NCI-H345 treated with DMSO at 0.1 percent for 48 hours (cell line): Measurements from ENCODE around the gene SACS.
"Not testable (repeated sequence)": the region's sequence is repeated elsewhere in the genome, so short reads cannot be mapped to it uniquely, and the experiment has no call there.

Source experiments
- DNase-seq: peaks from one replicate; lab custom pipeline; 2025; ENCODE audit not compliant: unreplicated experiment; lab: John Stamatoyannopoulos, UW

Gene SACS

DNA sequence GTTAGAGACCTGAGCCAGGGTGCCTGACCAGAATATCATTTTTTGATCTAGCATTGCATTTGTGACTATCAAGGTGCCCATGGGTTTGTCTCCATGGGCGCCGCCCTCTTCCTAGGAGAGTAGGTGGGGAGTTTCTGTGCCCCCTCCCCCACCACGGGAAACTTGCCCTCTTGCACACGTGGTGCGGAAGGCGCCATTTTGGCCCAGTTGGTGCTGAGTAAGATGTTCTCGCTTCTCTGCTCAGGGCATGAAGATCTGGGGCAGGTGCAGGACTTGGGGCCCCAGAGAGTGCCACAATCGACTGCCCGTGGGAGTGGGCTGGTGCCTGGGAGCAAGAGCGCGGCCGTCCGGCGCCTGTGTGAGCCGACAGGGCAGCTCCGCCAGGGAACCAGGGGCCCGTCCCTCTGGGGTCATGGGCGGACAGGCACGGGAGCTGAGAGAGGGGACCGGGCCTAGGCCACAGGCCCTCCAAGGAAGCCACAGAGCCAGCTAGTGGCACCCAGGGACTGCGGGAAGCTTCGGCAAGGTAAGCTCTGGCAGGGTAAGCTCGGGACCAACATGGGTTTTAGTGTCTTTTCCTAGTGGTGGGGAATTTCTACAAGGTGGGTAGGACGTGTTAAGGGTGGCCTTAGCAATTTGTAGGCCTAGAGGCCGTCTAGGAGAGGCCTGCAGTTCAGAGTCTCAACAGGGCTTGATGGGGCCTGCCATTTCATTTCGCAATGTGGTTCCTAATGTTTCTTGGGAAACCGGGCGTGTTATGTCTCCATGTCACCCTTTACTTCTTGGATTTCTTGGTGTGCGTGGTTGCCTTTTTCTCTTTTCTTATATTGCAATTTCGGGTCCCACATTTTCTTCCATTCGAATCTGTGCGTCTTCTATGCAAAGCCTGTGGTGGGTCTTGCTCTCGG is 14.5 kb downstream of the SACS start:
- no peak for DNase-seq

DNA sequence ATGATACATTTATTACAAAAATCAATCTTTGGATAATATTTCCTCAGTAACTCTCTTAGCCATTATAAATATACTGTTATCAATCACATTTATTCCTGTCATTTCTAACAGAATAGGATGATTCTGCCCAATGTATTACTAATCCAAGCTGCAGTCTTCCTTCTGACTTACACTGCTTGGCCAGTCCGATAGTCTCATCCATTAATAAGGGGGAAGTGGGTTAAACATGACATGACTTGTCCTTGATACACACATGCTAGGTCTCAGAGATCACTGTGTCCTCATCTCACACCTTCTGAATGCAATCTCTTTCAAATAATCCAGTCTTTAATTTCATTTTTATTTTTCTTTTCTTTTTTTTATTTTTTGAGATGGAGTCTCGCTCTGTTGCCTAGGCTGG is 18.8 kb downstream of the SACS start:
- no peak for DNase-seq

GRCh38 chr13:23411706-23412105 is 21.8 kb downstream of the SACS start:
- DNase-seq, result no peak

GRCh38 chr13:23411220-23411619 is 22.3 kb downstream of the SACS start:
- DNase-seq, result no peak

- no peak for DNase-seq
Observed at GRCh38 chr13:23408026-23408425, 25.5 kb downstream of the SACS start.

DNA sequence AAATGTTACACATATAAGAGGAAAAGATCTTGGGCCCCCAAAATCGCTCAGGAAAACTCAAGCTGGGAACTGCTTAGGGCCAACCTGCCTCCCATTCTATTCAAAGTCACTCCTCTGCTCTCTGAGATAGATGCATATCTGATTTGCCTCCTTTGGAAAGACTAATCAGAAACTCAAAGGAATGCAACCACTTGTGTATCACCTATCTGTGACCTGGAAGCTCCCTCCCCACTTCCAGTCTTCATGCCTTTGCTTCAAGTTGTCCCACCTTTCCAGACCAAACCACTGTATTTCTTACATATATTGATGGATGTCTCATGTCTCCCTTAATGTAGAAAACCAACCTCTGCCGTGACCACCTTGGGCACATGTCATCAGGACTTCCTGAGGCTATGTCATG is 32.3 kb downstream of the SACS start:
- DNase-seq, result not testable (repeated sequence)

GRCh38 chr13:23399347-23399746 is 34.2 kb downstream of the SACS start:
- no peak for DNase-seq

- no peak for DNase-seq
Observed at GRCh38 chr13:23394821-23395220, 38.7 kb downstream of the SACS start.

GRCh38 chr13:23392925-23393645 is 40.4 kb downstream of the SACS start:
- no peak for DNase-seq

- DNase-seq, result no peak
Observed at GRCh38 chr13:23392313-23392712, 41.2 kb downstream of the SACS start.

DNA sequence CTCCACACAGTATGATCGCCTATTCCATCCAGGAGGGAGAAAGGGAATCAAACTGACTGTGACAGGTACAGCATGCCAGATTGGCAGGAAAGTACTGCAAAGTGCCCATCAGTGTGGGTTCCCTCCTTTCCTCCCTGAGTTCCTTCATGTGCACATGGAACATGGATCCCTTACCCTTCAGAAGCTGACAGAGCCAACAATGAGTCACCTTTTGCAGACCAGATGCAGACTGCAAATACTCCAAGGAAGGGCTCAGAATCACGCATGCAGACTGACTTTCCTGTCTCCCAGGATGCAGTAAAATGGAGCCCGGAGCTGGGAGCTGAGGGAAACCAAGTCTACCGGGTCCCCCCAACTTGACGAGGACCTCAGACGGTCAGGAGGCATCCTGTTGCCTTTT is 41.8 kb downstream of the SACS start:
- DNase-seq, result no peak

- DNase-seq, result no peak
Observed at GRCh38 chr13:23386533-23386932, 47.0 kb downstream of the SACS start.

GRCh38 chr13:23385931-23386330 is 47.6 kb downstream of the SACS start:
- no peak for DNase-seq

DNA sequence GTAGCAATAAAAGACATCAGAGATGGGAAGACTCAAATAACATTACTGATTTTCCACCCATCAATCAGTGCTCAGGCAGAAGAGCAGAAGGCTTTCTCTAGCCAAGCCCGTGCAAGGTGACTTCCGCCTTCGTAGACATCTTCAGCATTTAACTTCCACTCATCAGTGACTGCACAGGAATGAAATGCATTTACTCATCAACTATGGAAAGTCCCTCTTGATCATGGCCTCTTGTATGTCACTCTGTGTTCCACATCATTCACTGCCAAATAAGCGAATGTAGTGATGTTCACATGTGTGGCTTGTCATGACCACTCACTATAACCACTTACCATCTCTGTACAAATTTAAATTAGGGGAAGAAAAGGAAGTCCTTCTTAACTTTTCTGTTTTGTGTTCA is 49.4 kb downstream of the SACS start:
- no peak for DNase-seq

DNA sequence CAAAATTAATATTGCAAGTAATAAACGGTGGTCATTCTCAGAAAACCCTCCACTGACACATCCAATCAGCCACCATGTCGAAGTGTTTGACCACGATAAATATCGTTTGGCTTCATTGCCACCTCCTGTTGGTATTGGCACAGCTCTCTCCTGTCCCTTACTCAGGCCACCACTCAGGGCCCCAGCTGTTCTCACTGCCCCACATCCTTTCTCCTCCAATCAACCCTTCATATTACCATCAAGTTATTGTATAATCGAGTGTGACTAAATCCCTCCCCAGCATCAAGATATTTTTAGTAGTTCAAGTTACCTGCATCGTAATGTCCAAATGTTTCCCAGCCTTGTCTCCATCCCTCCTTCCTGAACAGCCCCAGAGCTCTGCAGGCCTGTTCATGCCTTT is 50.4 kb downstream of the SACS start:
- DNase-seq, result no peak

DNA sequence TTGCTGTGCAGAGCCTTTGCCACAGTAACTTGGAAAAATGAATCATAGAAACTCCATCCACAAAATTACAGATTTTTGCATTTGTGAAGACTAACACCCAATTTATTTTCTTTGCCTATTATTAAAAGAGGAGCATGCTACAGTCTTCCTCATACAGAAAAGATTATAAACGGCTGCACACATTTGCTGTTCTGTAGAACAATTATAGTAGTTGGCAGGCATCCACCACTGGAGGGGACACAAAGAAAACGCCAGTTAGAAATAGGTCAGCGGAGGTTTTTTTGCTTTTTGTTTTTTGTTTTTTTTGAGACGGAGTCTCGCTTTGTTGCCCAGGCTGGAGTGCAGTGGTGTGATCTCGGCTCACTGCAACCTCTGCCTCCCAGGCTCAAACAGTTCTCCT is 51.6 kb downstream of the SACS start:
- no peak for DNase-seq

DNA sequence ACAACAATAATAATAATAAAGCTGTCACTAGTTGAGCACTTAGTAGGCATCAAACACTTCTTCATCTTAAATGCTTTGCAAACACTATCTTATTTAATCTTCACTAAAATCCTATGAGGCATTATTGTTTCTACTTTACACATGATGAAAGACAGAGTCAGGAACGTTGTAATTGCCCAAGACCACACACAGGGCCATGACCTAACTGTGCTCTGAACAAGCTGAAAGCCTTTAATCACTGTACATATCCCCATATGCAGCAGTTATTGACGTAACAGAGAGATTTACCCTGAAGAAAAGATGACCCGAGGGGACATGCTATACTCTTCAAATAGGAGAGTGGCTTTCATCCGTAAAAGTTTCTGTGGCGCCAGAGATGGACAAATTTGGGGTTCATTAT is 53.0 kb downstream of the SACS start:
- DNase-seq, result no peak

GRCh38 chr13:23377983-23378632 is 55.4 kb downstream of the SACS start:
- no peak for DNase-seq

DNA sequence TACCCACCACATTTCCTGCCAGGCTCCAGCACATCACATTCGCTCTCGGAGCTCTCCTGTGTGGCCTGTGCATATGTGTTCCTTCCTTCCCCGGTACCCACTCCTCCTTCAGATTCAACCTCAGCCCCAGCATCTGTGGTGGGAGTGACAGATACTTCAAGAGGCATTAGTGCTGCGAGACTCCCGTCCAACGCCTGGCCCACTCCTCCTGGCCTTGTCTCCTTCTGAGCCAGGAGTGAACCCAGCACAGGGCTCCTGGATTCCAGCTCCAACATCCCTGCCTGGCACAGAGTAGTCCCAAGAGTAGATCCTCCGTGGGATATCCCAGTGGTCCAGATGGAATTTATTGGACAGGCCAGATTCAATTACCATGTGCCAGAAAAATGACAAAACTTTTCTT is 55.9 kb downstream of the SACS start:
- no peak for DNase-seq

GRCh38 chr13:23375001-23375971 is 58.2 kb downstream of the SACS start:
- DNase-seq, result peak; percentile 21
